OCI-LY1 (cell line): ENCODE measurements around the gene TNS1.

Experiments used
- H2AFZ ChIP-seq: fragments of 200-600 bp; sonication (generic), shearing (Covaris generic); 2 replicates; pipeline ENCODE4 v1.6.0; 2014; ENCODE audit warnings: antibody characterized with exemption, mild to moderate bottlenecking, low read length
- H3F3A ChIP-seq: fragments of 200-600 bp; sonication (generic), shearing (Covaris generic); 2 replicates; pipeline ENCODE4 v1.6.0; 2014; ENCODE audit warnings: mild to moderate bottlenecking, antibody characterized with exemption, low read length, moderate library complexity; ENCODE audit not compliant: insufficient read depth
- H3K27ac ChIP-seq: fragments of 200-600 bp; sonication (generic); 2 replicates; pipeline ENCODE4 v1.5.1; 2014; ENCODE audit warnings: low read length, mixed run types, mild to moderate bottlenecking, low read depth; ENCODE audit not compliant: poor library complexity, severe bottlenecking
- H3K27me3 ChIP-seq: fragments of 200-600 bp; sonication (generic); 2 replicates; pipeline ENCODE4 v1.6.0; 2014; ENCODE audit warnings: antibody characterized with exemption, mild to moderate bottlenecking, low read length, moderate library complexity; ENCODE audit not compliant: insufficient read depth
- H3K36me3 ChIP-seq: fragments of 200-600 bp; sonication (generic); 2 replicates; pipeline ENCODE4 v1.6.1; 2014; ENCODE audit warnings: mild to moderate bottlenecking, antibody characterized with exemption, low read length, moderate library complexity, mixed read lengths; ENCODE audit not compliant: insufficient read depth
- H3K4me1 ChIP-seq: fragments of 200-600 bp; sonication (generic); 2 replicates; pipeline ENCODE4 v1.5.1; 2014; ENCODE audit warnings: mild to moderate bottlenecking, low read length, moderate library complexity; ENCODE audit not compliant: insufficient read depth, severe bottlenecking
- H3K4me2 ChIP-seq: fragments of 200-600 bp; sonication (generic), shearing (Covaris generic); 2 replicates; pipeline ENCODE4 v1.6.1; 2014; ENCODE audit warnings: low read length
- H3K4me3 ChIP-seq: fragments of 200-600 bp; sonication (generic); 2 replicates; pipeline ENCODE4 v1.5.1; 2014; ENCODE audit warnings: low read length, low read depth, mild to moderate bottlenecking, mixed read lengths; ENCODE audit not compliant: poor library complexity, severe bottlenecking
- H3K79me2 ChIP-seq: fragments of 200-600 bp; shearing (Covaris generic); 2 replicates; pipeline ENCODE4 v1.6.1; 2016; ENCODE audit warnings: mixed run types, low read length, mixed read lengths; ENCODE audit not compliant: insufficient read depth
- H3K9ac ChIP-seq: fragments of 200-600 bp; sonication (generic), shearing (Covaris generic); 2 replicates; pipeline ENCODE4 v1.6.1; 2014; ENCODE audit warnings: mild to moderate bottlenecking, low read length, mixed read lengths
- H3K9me2 ChIP-seq: fragments of 200-600 bp; sonication (generic), shearing (Covaris generic); 2 replicates; pipeline ENCODE4 v1.6.1; 2014; ENCODE audit warnings: low read depth, mild to moderate bottlenecking, low read length, mixed read lengths
- H3K9me3 ChIP-seq: fragments of 200-600 bp; shearing (Covaris generic); 2 replicates; pipeline ENCODE4 v1.6.1; 2014; ENCODE audit warnings: low read length, mixed read lengths
- H4K20me1 ChIP-seq: fragments of 200-600 bp; sonication (generic), shearing (Covaris generic); 2 replicates; pipeline ENCODE4 v1.6.0; 2016; ENCODE audit warnings: mild to moderate bottlenecking, low read length; ENCODE audit not compliant: insufficient read depth
- EZH2 ChIP-seq: fragments of 200-600 bp; sonication (generic), shearing (Covaris generic); IDR thresholded peaks from 2 replicates; pipeline ENCODE4 v1.8.0; 2017; ENCODE audit warnings: borderline replicate concordance, mixed run types, mild to moderate bottlenecking, antibody characterized with exemption, low read length, moderate library complexity, mixed read lengths
- TF ChIP-seq, protein P1 (sequence below): fragments of 200-600 bp; sonication (generic), shearing (Covaris generic); IDR thresholded peaks from 2 replicates; pipeline ENCODE4 v1.5.1; 2017; ENCODE audit warnings: mild to moderate bottlenecking, antibody characterized with exemption, low read length, moderate library complexity, mixed read lengths

The TNS1 gene

DNA sequence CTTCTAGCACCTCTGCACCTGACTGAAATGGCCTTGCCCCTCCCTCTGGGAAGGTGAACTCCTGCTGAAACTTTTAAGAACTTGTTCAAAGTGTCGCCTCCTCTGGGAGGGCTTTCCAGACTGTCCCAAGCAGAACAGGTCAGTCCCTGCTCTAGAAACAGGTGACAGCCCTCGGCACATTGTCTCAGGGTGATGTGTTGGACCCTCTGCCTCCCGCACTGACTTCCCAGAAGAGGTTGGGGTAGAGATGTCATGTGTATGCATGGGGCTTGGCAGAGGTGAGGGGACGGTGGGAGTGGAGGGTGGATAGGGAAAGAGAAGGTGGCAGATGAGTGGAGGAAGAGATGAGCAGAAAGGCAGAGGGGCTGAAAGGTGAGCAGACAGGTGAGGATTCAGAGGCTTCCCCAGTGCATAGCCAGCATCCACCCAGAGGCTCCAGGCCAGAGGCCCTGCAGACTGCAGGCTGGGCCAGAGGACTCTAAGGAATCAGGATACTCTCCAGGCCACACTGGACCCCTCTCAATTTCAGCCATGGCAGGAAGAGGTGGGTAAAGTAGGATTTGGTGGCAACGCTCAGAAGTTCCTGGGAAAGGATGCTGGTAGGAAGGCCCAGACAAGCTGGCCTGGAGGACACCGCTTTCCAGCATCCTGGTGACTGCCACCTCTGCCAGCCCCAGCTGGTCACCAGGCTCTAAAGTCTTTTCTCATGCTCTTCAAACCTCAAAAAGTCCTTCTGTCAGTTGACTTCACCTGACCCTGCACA is 24.8 kb upstream of the TNS1 start:
- TF ChIP-seq, protein P1, sequence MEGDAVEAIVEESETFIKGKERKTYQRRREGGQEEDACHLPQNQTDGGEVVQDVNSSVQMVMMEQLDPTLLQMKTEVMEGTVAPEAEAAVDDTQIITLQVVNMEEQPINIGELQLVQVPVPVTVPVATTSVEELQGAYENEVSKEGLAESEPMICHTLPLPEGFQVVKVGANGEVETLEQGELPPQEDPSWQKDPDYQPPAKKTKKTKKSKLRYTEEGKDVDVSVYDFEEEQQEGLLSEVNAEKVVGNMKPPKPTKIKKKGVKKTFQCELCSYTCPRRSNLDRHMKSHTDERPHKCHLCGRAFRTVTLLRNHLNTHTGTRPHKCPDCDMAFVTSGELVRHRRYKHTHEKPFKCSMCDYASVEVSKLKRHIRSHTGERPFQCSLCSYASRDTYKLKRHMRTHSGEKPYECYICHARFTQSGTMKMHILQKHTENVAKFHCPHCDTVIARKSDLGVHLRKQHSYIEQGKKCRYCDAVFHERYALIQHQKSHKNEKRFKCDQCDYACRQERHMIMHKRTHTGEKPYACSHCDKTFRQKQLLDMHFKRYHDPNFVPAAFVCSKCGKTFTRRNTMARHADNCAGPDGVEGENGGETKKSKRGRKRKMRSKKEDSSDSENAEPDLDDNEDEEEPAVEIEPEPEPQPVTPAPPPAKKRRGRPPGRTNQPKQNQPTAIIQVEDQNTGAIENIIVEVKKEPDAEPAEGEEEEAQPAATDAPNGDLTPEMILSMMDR: no peak
- TF ChIP-seq EZH2: no peak
- no peak overlapping the region for H3K9ac ChIP-seq
- no peak overlapping the region for H3K27ac ChIP-seq

DNA sequence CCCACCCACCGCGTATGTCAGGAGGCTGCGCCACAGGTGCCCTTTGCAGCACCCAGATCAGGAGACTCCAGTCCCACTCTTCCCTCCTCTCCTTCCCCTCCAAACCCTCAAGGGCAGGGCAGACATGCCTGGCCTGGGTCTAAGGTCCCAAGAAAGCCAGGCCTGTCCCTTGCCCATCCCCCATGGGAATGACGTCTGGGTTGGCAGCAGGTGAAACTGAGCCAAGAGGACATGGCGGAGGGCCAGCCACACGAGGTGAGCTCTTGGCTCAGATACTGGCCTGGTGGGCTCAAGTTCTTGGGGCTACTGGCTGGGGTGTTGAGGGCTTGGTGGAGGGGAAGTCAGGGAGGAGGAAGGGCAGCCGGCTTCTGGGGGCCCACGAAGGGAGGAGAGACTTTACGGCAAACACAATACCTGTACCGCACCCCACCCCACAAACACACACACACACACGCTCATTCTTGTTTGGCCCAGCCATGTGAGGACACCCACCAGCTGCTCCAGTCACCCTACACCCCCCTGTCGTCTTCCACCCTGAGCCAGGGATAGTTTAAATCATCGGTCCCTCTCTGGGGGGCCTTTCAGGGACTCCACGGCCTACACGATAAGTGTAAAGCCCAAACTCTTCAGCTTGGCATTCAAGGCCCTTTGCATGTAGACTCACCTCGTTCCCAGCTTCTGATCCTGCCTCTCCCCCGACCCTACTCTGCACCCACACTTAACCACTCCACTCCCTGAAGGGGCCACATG is 24.1 kb upstream of the TNS1 start:
- H3K9ac ChIP-seq: no peak overlapping the region
- H3K79me2 ChIP-seq: no peaks in the 10 kb centered on the region
- H3K27ac ChIP-seq: no peak overlapping the region
- no peaks in the 10 kb centered on the region for H3K9me3 ChIP-seq
- H2AFZ ChIP-seq: no peak overlapping the region
- no peak overlapping the region for H3K4me3 ChIP-seq
- 0 out of 2 replicates have a peak, but pooled peaks cover 3% of the 10 kb centered on the region for H3K27me3 ChIP-seq
- H3K9me2 ChIP-seq: no peaks in the 10 kb centered on the region
- no peak overlapping the region for H3K4me2 ChIP-seq
- no peaks in the 10 kb centered on the region for H3F3A ChIP-seq
- no peaks in the 10 kb centered on the region for H4K20me1 ChIP-seq
- H3K36me3 ChIP-seq: no peaks in the 10 kb centered on the region
- no peaks in the 10 kb centered on the region for H3K4me1 ChIP-seq
- TF ChIP-seq EZH2: no peak
- TF ChIP-seq, protein P1: no peak

More for the DNA sequence above, 24.8 kb upstream of the TNS1 start:
- H3K36me3 ChIP-seq: no peaks in the 10 kb centered on the region
- H3K27me3 ChIP-seq: 0 out of 2 replicates have a peak, but pooled peaks cover 3% of the 10 kb centered on the region
- H2AFZ ChIP-seq: no peak overlapping the region
- no peaks in the 10 kb centered on the region for H3F3A ChIP-seq
- no peaks in the 10 kb centered on the region for H3K4me1 ChIP-seq
- H3K4me2 ChIP-seq: no peak overlapping the region
- no peaks in the 10 kb centered on the region for H4K20me1 ChIP-seq
- no peaks in the 10 kb centered on the region for H3K9me2 ChIP-seq
- H3K9me3 ChIP-seq: no peaks in the 10 kb centered on the region
- no peaks in the 10 kb centered on the region for H3K79me2 ChIP-seq
- no peak overlapping the region for H3K4me3 ChIP-seq

DNA sequence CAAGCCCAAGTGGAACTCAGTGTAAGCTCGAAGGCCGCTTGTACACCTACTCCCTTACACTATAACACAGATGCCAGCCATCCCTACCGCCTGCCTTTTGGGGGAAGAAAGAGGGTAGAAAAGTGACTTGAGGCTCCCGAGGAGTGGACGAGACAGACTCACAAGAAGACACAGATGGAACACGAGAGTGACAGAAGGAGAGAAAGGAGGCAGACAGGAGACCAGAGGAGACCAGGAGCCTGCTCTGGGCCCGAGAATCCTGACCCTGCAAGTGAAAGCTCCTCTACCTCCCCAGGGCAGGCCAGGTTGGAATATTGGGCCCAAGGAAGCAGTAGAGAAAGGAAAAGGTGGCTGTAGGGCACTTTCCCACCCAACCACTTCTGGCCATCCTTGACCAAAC is 23.4 kb upstream of the TNS1 start:
- Histone ChIP-seq H3K9me2 (no peaks in the 10 kb centered on the region), H2AFZ (no peak overlapping the region), H3K27ac (no peak overlapping the region), H3K9me3 (no peaks in the 10 kb centered on the region), H3K4me3 (no peak overlapping the region), H3F3A (no peaks in the 10 kb centered on the region), H3K9ac (no peak overlapping the region), H4K20me1 (no peaks in the 10 kb centered on the region), H3K4me1 (no peaks in the 10 kb centered on the region), H3K36me3 (no peaks in the 10 kb centered on the region), H3K79me2 (no peaks in the 10 kb centered on the region), H3K27me3 (0 out of 2 replicates have a peak, but pooled peaks cover 3% of the 10 kb centered on the region), H3K4me2 (no peak overlapping the region)
- TF ChIP-seq EZH2: no peak
- TF ChIP-seq, protein P1: no peak
